BLaER1 (cell line): ENCODE measurements around the gene LIG3.
"Not testable (repeated sequence)": the region's sequence is repeated elsewhere in the genome, so short reads cannot be mapped to it uniquely, and the experiment has no call there.

Experiments
- H3K27ac ChIP-seq: shearing (Covaris generic); formaldehyde crosslinking; 2 replicates; pipeline ENCODE4 v1.8.1; 2022
- H3K27me3 ChIP-seq: shearing (Covaris generic); formaldehyde crosslinking; 2 replicates; pipeline ENCODE4 v1.8.1; 2022
- H3K36me3 ChIP-seq: shearing (Covaris generic); formaldehyde crosslinking; 2 replicates; pipeline ENCODE4 v1.8.1; 2022
- H3K4me1 ChIP-seq: shearing (Covaris generic); formaldehyde crosslinking; 2 replicates; pipeline ENCODE4 v1.8.1; 2022
- H3K4me2 ChIP-seq: shearing (Covaris generic); formaldehyde crosslinking; 2 replicates; pipeline ENCODE4 v1.8.1; 2022
- H3K4me3 ChIP-seq: shearing (Covaris generic); formaldehyde crosslinking; 2 replicates; pipeline ENCODE4 v1.8.1; 2022
- H3K9ac ChIP-seq: shearing (Covaris generic); formaldehyde crosslinking; 2 replicates; pipeline ENCODE4 v1.8.1; 2022
- H3K9me3 ChIP-seq: shearing (Covaris generic); formaldehyde crosslinking; 2 replicates; pipeline ENCODE4 v1.8.1; 2022
- H4K20me1 ChIP-seq: shearing (Covaris generic); formaldehyde crosslinking; 2 replicates; pipeline ENCODE4 v1.8.1; 2022
- Cebpa-rat ChIP-seq: shearing (Covaris generic); IDR thresholded peaks from 2 replicates; pipeline ENCODE4 v1.8.1; 2022

Gene LIG3

GRCh38 chr17:35011671-35012216 is 31.4 kb downstream of the LIG3 start:
- Histone ChIP-seq H3K4me2 (no peak overlapping the region), H3K36me3 (peaks cover 62% of the 10 kb centered on the region), H3K4me1 (no peaks in the 10 kb centered on the region), H4K20me1 (no peaks in the 10 kb centered on the region), H3K9ac (no peak overlapping the region), H3K9me3 (no peaks in the 10 kb centered on the region), H3K4me3 (no peak overlapping the region), H3K27ac (no peak overlapping the region), H3K27me3 (no peaks in the 10 kb centered on the region)
- no peak for TF ChIP-seq Cebpa-rat

GRCh38 chr17:35016369-35016768 is 36.1 kb downstream of the LIG3 start:
- H3K27me3 ChIP-seq: no peaks in the 10 kb centered on the region
- no peaks in the 10 kb centered on the region for H4K20me1 ChIP-seq
- H3K4me3 ChIP-seq: no peak overlapping the region
- no peak overlapping the region for H3K9ac ChIP-seq
- no peak overlapping the region for H3K27ac ChIP-seq
- no peaks in the 10 kb centered on the region for H3K4me1 ChIP-seq
- TF ChIP-seq Cebpa-rat: no peak
- peaks cover 51% of the 10 kb centered on the region for H3K36me3 ChIP-seq
- no peaks in the 10 kb centered on the region for H3K9me3 ChIP-seq
- H3K4me2 ChIP-seq: no peak overlapping the region

GRCh38 chr17:35017021-35017420 is 36.7 kb downstream of the LIG3 start:
- TF ChIP-seq Cebpa-rat: no peak
- no peak overlapping the region for H3K4me3 ChIP-seq
- H3K9me3 ChIP-seq: no peaks in the 10 kb centered on the region
- peaks cover under 1% of the 10 kb centered on the region; the same call in 1 of the 2 replicates for H3K4me1 ChIP-seq
- H3K36me3 ChIP-seq: peaks cover 47% of the 10 kb centered on the region
- H4K20me1 ChIP-seq: no peaks in the 10 kb centered on the region
- H3K27ac ChIP-seq: no peak overlapping the region
- H3K9ac ChIP-seq: no peak overlapping the region
- H3K27me3 ChIP-seq: no peaks in the 10 kb centered on the region
- no peak overlapping the region for H3K4me2 ChIP-seq

GRCh38 chr17:35018814-35019213 is 38.5 kb downstream of the LIG3 start:
- no peak overlapping the region for H3K4me2 ChIP-seq
- no peak overlapping the region for H3K4me3 ChIP-seq
- peaks cover 45% of the 10 kb centered on the region for H3K36me3 ChIP-seq
- H3K27me3 ChIP-seq: no peaks in the 10 kb centered on the region
- H3K9ac ChIP-seq: no peak overlapping the region
- no peaks in the 10 kb centered on the region for H4K20me1 ChIP-seq
- no peak overlapping the region for H3K27ac ChIP-seq
- no peak for TF ChIP-seq Cebpa-rat
- no peaks in the 10 kb centered on the region for H3K9me3 ChIP-seq
- peaks cover 16% of the 10 kb centered on the region for H3K4me1 ChIP-seq

- no peak overlapping the region for H3K4me2 ChIP-seq
- TF ChIP-seq Cebpa-rat: no peak
- H4K20me1 ChIP-seq: no peaks in the 10 kb centered on the region
Observed at GRCh38 chr17:35019386-35020179, 39.3 kb downstream of the LIG3 start.

GRCh38 chr17:35021520-35022380 is 41.4 kb downstream of the LIG3 start:
- no peaks in the 10 kb centered on the region for H4K20me1 ChIP-seq
- H3K4me2 ChIP-seq: peak overlapping the region; percentile 77; the same call in 1 of the 2 replicates
- H3K27ac ChIP-seq: no peak overlapping the region

More at GRCh38 chr17:35019386-35020179, 39.3 kb downstream of the LIG3 start:
- no peak overlapping the region for H3K27ac ChIP-seq
- no peak overlapping the region for H3K4me3 ChIP-seq
- H3K4me1 ChIP-seq: peaks cover 16% of the 10 kb centered on the region
- no peaks in the 10 kb centered on the region for H3K27me3 ChIP-seq
- peaks cover 39% of the 10 kb centered on the region for H3K36me3 ChIP-seq
- H3K9me3 ChIP-seq: no peaks in the 10 kb centered on the region
- no peak overlapping the region for H3K9ac ChIP-seq

GRCh38 chr17:35022536-35023063 is 42.3 kb downstream of the LIG3 start:
- H3K4me3 ChIP-seq: no peak overlapping the region
- H3K27me3 ChIP-seq: no peaks in the 10 kb centered on the region
- H3K4me1 ChIP-seq: peaks cover 16% of the 10 kb centered on the region
- H4K20me1 ChIP-seq: no peaks in the 10 kb centered on the region
- H3K9me3 ChIP-seq: no peaks in the 10 kb centered on the region
- no peak for TF ChIP-seq Cebpa-rat
- H3K9ac ChIP-seq: peak overlapping the region; percentile 38; the same call in 1 of the 2 replicates
- H3K27ac ChIP-seq: no peak overlapping the region
- peaks cover 21% of the 10 kb centered on the region; the same call in 1 of the 2 replicates for H3K36me3 ChIP-seq
- H3K4me2 ChIP-seq: peak overlapping the region; percentile 77

More at GRCh38 chr17:35021520-35022380, 41.4 kb downstream of the LIG3 start:
- H3K9ac ChIP-seq: no peak overlapping the region
- no peaks in the 10 kb centered on the region for H3K9me3 ChIP-seq
- TF ChIP-seq Cebpa-rat: no peak
- H3K27me3 ChIP-seq: no peaks in the 10 kb centered on the region
- H3K36me3 ChIP-seq: peaks cover 25% of the 10 kb centered on the region; the same call in 1 of the 2 replicates
- H3K4me3 ChIP-seq: no peak overlapping the region
- H3K4me1 ChIP-seq: peaks cover 16% of the 10 kb centered on the region

- H3K9ac ChIP-seq: no peak overlapping the region
- TF ChIP-seq Cebpa-rat: no peak
- no peaks in the 10 kb centered on the region for H3K27me3 ChIP-seq
- H3K4me2 ChIP-seq: no peak overlapping the region
- no peaks in the 10 kb centered on the region for H3K9me3 ChIP-seq
- H4K20me1 ChIP-seq: no peaks in the 10 kb centered on the region
- peaks cover 16% of the 10 kb centered on the region for H3K4me1 ChIP-seq
- no peak overlapping the region for H3K27ac ChIP-seq
- no peak overlapping the region for H3K4me3 ChIP-seq
- peaks cover 21% of the 10 kb centered on the region; the same call in 1 of the 2 replicates for H3K36me3 ChIP-seq
Observed at GRCh38 chr17:35023538-35023937, 43.2 kb downstream of the LIG3 start.

- Histone ChIP-seq H4K20me1 (no peaks in the 10 kb centered on the region), H3K27me3 (no peaks in the 10 kb centered on the region), H3K4me1 (peaks cover 16% of the 10 kb centered on the region), H3K9me3 (no peaks in the 10 kb centered on the region), H3K27ac (no peak overlapping the region), H3K36me3 (peaks cover 17% of the 10 kb centered on the region; the same call in 1 of the 2 replicates), H3K9ac (no peak overlapping the region), H3K4me3 (no peak overlapping the region), H3K4me2 (no peak overlapping the region)
- TF ChIP-seq Cebpa-rat: no peak
Observed at GRCh38 chr17:35025541-35025940, 45.2 kb downstream of the LIG3 start.

- H3K9ac ChIP-seq, H3K4me1 ChIP-seq, H3K4me3 ChIP-seq, H3K27ac ChIP-seq, H4K20me1 ChIP-seq, H3K9me3 ChIP-seq, H3K4me2 ChIP-seq, H3K27me3 ChIP-seq, H3K36me3 ChIP-seq: not testable (repeated sequence)
Observed at GRCh38 chr17:35028097-35028496, 47.8 kb downstream of the LIG3 start.
